Activated CD8-positive, alpha-beta memory T cell treated with anti-CD3 and anti-CD28 coated beads for 48 hours (primary cell): ENCODE measurements around the gene CACNA1D.
A peak's percentile ranks its signal among the peaks of the same experiment; 100 is the strongest.

Experiments used
- DNase-seq, 3 experiments: peaks; one replicate each; pipeline ENCODE4 v3.0.0-alpha.2; 2020; ENCODE audit warnings: low read depth in 2 of 3, low spot score in 2 of 3

CACNA1D gene

GRCh38 chr3:53709860-53710674, 215.7 kb downstream of the CACNA1D start:
- peak; percentile 16 to 29 (median 24) for DNase-seq

GRCh38 chr3:53711387-53711786, 217.0 kb downstream of the CACNA1D start:
- no peak for DNase-seq

GRCh38 chr3:53712817-53713388, 218.5 kb downstream of the CACNA1D start:
- DNase-seq: no peak

- DNase-seq: no peak
These were observed 219.2 kb downstream of the CACNA1D start for GRCh38 chr3:53713626-53714025.

GRCh38 chr3:53715815-53716483, 221.5 kb downstream of the CACNA1D start:
- no peak for DNase-seq

- no peak for DNase-seq
These were observed 222.6 kb downstream of the CACNA1D start for GRCh38 chr3:53716998-53717397.

- DNase-seq: no peak
These were observed 224.1 kb downstream of the CACNA1D start for GRCh38 chr3:53718462-53718861.

GRCh38 chr3:53719796-53720195, 225.4 kb downstream of the CACNA1D start:
- no peak for DNase-seq

- DNase-seq: no peak
These were observed 227.0 kb downstream of the CACNA1D start for GRCh38 chr3:53721187-53722119.

- DNase-seq: no peak
These were observed 230.2 kb downstream of the CACNA1D start for GRCh38 chr3:53724566-53724965.

- no peak for DNase-seq
These were observed 231.1 kb downstream of the CACNA1D start for GRCh38 chr3:53725387-53725995.

- no peak for DNase-seq
These were observed 232.2 kb downstream of the CACNA1D start for GRCh38 chr3:53726643-53727042.

GRCh38 chr3:53728606-53729005, 234.2 kb downstream of the CACNA1D start:
- DNase-seq: no peak

GRCh38 chr3:53729159-53729558, 234.7 kb downstream of the CACNA1D start:
- no peak for DNase-seq

GRCh38 chr3:53729618-53730017, 235.2 kb downstream of the CACNA1D start:
- no peak for DNase-seq

GRCh38 chr3:53730576-53730975, 236.2 kb downstream of the CACNA1D start:
- no peak for DNase-seq

GRCh38 chr3:53731934-53732624, 237.7 kb downstream of the CACNA1D start:
- DNase-seq: no peak

GRCh38 chr3:53733446-53733845, 239.0 kb downstream of the CACNA1D start:
- DNase-seq: no peak

- no peak for DNase-seq
These were observed 245.6 kb downstream of the CACNA1D start for GRCh38 chr3:53739966-53740365.

- no peak for DNase-seq
These were observed 246.5 kb downstream of the CACNA1D start for GRCh38 chr3:53740956-53741355.
